HG03039 (cell line): ENCODE results near the gene GCNT1.
"Not testable (repeated sequence)": the region's sequence is repeated elsewhere in the genome, so short reads cannot be mapped to it uniquely, and the experiment has no call there.

Experiments
- ATAC-seq: cut with Tn5 transposase; IDR thresholded peaks from one replicate; pipeline ENCODE4 v1.9.1; 2021; ENCODE audit warnings: mild to moderate bottlenecking, moderate library complexity; ENCODE audit not compliant: unreplicated experiment

Gene GCNT1

GRCh38 chr9:76479337-76479736 is 20.4 kb downstream of the GCNT1 start:
- ATAC-seq: not testable (repeated sequence)

- no peak for ATAC-seq
These were observed 27.2 kb downstream of the GCNT1 start for GRCh38 chr9:76486151-76486550.

- no peak for ATAC-seq
These were observed 31.4 kb downstream of the GCNT1 start for GRCh38 chr9:76490249-76490990.

- not testable (repeated sequence) for ATAC-seq
These were observed 32.1 kb downstream of the GCNT1 start for GRCh38 chr9:76491056-76491455.

- ATAC-seq: not testable (repeated sequence)
These were observed 34.5 kb downstream of the GCNT1 start for GRCh38 chr9:76493496-76493895.

- ATAC-seq: no peak
These were observed 41.1 kb downstream of the GCNT1 start for GRCh38 chr9:76500061-76500460.

GRCh38 chr9:76502746-76503145 is 43.8 kb downstream of the GCNT1 start:
- ATAC-seq: no peak

- no peak for ATAC-seq
These were observed 51.1 kb downstream of the GCNT1 start for GRCh38 chr9:76510041-76510440.

- ATAC-seq: no peak
These were observed 51.5 kb downstream of the GCNT1 start for GRCh38 chr9:76510446-76510845.

GRCh38 chr9:76512826-76513225 is 53.8 kb downstream of the GCNT1 start:
- ATAC-seq: no peak

GRCh38 chr9:76516350-76516749 is 57.4 kb downstream of the GCNT1 start:
- ATAC-seq: peak; percentile 29

GRCh38 chr9:76516871-76517270 is 57.9 kb downstream of the GCNT1 start:
- peak; percentile 77 for ATAC-seq

GRCh38 chr9:76519075-76519835 is 60.3 kb downstream of the GCNT1 start:
- no peak for ATAC-seq

- ATAC-seq: no peak
These were observed 62.3 kb downstream of the GCNT1 start for GRCh38 chr9:76521244-76521681.

GRCh38 chr9:76521906-76522305 is 62.9 kb downstream of the GCNT1 start:
- ATAC-seq: no peak

- ATAC-seq: not testable (repeated sequence)
These were observed 64.7 kb downstream of the GCNT1 start for GRCh38 chr9:76523617-76524200.

GRCh38 chr9:76525196-76525595 is 66.2 kb downstream of the GCNT1 start:
- no peak for ATAC-seq

- ATAC-seq: no peak
These were observed 67.0 kb downstream of the GCNT1 start for GRCh38 chr9:76526026-76526425.

GRCh38 chr9:76528056-76528455 is 69.1 kb downstream of the GCNT1 start:
- ATAC-seq: no peak

- ATAC-seq: no peak
These were observed 69.7 kb downstream of the GCNT1 start for GRCh38 chr9:76528642-76529190.

GRCh38 chr9:76529653-76530052 is 70.7 kb downstream of the GCNT1 start:
- no peak for ATAC-seq
